IMR-90 (cell line): ENCODE data around the gene IL22RA1.

ENCODE experiments used
- BHLHE40 ChIP-seq: fragments of 150-350 bp; IDR thresholded peaks from 2 replicates; pipeline ENCODE4 v1.6.1; 2016; ENCODE audit warnings: mild to moderate bottlenecking, low read depth, low read length
- CEBPB ChIP-seq: IDR thresholded peaks from 2 replicates; pipeline ENCODE4 v1.6.1; 2012; ENCODE audit warnings: low read depth, low read length, improper control_type of control experiment
- CTCF ChIP-seq: conservative IDR thresholded peaks from 2 replicates; pipeline ENCODE4 v1.5.1; 2012; ENCODE audit warnings: mild to moderate bottlenecking, low read depth, low read length, improper control_type of control experiment
- ELK1 ChIP-seq: fragments of 150-350 bp; IDR thresholded peaks from 2 replicates; pipeline ENCODE4 v1.6.1; 2016; ENCODE audit warnings: low read depth, mild to moderate bottlenecking, low read length, moderate library complexity, borderline replicate concordance
- FOS ChIP-seq: fragments of 150-350 bp; IDR thresholded peaks from 2 replicates; pipeline ENCODE4 v1.6.1; 2016; ENCODE audit warnings: low read depth, low read length
- MAFK ChIP-seq: IDR thresholded peaks from 2 replicates; pipeline ENCODE4 v1.6.1; 2012; ENCODE audit warnings: low read depth, low read length, improper control_type of control experiment
- MAZ ChIP-seq: IDR thresholded peaks from 2 replicates; pipeline ENCODE4 v1.6.1; 2012; ENCODE audit warnings: low read depth, mild to moderate bottlenecking, low read length, improper control_type of control experiment, moderate library complexity, borderline replicate concordance
- MXI1 ChIP-seq: IDR thresholded peaks from 2 replicates; pipeline ENCODE4 v1.6.1; 2012; ENCODE audit warnings: low read depth, mild to moderate bottlenecking, low read length, moderate library complexity, borderline replicate concordance
- NFE2L2 ChIP-seq: fragments of 150-350 bp; IDR thresholded peaks from 2 replicates; pipeline ENCODE4 v1.6.1; 2016; ENCODE audit warnings: low read depth, mild to moderate bottlenecking, low read length
- POLR2A ChIP-seq: IDR thresholded peaks from 2 replicates; pipeline ENCODE4 v1.6.1; 2012; ENCODE audit warnings: mild to moderate bottlenecking, low read depth, low read length
- RAD21 ChIP-seq: IDR thresholded peaks from 2 replicates; pipeline ENCODE4 v1.6.1; 2012; ENCODE audit warnings: low read length, improper control_type of control experiment
- RFX5 ChIP-seq: IDR thresholded peaks from 2 replicates; pipeline ENCODE4 v1.8.0; 2012; ENCODE audit warnings: low read depth, mild to moderate bottlenecking, low read length, moderate library complexity
- SMC3 ChIP-seq: fragments of 150-350 bp; IDR thresholded peaks from 2 replicates; pipeline ENCODE4 v1.6.1; 2016; ENCODE audit warnings: low read depth, mild to moderate bottlenecking, antibody characterized with exemption, low read length, moderate library complexity
- USF2 ChIP-seq: fragments of 150-350 bp; IDR thresholded peaks from 2 replicates; pipeline ENCODE4 v1.6.1; 2017; ENCODE audit warnings: mild to moderate bottlenecking, antibody characterized with exemption, low read length, low read depth

GRCh38 chr1:24178407-24178806, 35.5 kb upstream of the IL22RA1 start:
- TF ChIP-seq CTCF (no peak), POLR2A (no peak), MXI1 (no peak), MAFK (no peak), SMC3 (no peak), NFE2L2 (no peak), BHLHE40 (no peak), USF2 (no peak), ELK1 (no peak), FOS (no peak), RAD21 (no peak), CEBPB (no peak), MAZ (no peak), RFX5 (no peak)
